Measurements from ENCODE around the gene ASB7.
"Not testable (repeated sequence)": the region's sequence is repeated elsewhere in the genome, so short reads cannot be mapped to it uniquely, and the experiment has no call there.

The ASB7 gene

GRCh38 chr15:100570735-100571313, 31.6 kb upstream of the ASB7 start:
- Histone ChIP-seq H3K36me3 (ENCODE audit: control insufficient read depth, insufficient read depth, low read length) (peaks cover 18% of the 10 kb centered on the region), H3K4me3 (ENCODE audit: insufficient read depth, low read depth, low read length, poor library complexity, severe bottlenecking) (no peak overlapping the region), H3K27me3 (replicated peaks; ENCODE audit: control insufficient read depth, insufficient read depth, low read length, poor library complexity, severe bottlenecking) (no peaks in the 10 kb centered on the region), H3K4me1 (ENCODE audit: control insufficient read depth, insufficient read depth, low read length, poor library complexity, severe bottlenecking) (peaks cover 13% of the 10 kb centered on the region), H3K27ac (ENCODE audit: insufficient read depth, low read length, poor library complexity, severe bottlenecking) (no peak overlapping the region), H3K9me3 (ENCODE audit: control insufficient read depth, low read length) (no peaks in the 10 kb centered on the region)
- no peak for DNase-seq

GRCh38 chr15:100571592-100572167, 30.7 kb upstream of the ASB7 start:
- peaks cover 18% of the 10 kb centered on the region for H3K36me3 ChIP-seq (ENCODE audit: control insufficient read depth, insufficient read depth, low read length)
- no peak for DNase-seq
- H3K27me3 ChIP-seq (replicated peaks; ENCODE audit: control insufficient read depth, insufficient read depth, low read length, poor library complexity, severe bottlenecking) = no peaks in the 10 kb centered on the region
- H3K4me1 ChIP-seq (ENCODE audit: control insufficient read depth, insufficient read depth, low read length, poor library complexity, severe bottlenecking) = peaks cover 13% of the 10 kb centered on the region
- peak overlapping the region; percentile 10 for H3K4me3 ChIP-seq (ENCODE audit: insufficient read depth, low read depth, low read length, poor library complexity, severe bottlenecking)
- no peaks in the 10 kb centered on the region for H3K9me3 ChIP-seq (ENCODE audit: control insufficient read depth, low read length)
- peak overlapping the region; percentile 56 for H3K27ac ChIP-seq (ENCODE audit: insufficient read depth, low read length, poor library complexity, severe bottlenecking)

GRCh38 chr15:100572362-100572983, 29.9 kb upstream of the ASB7 start:
- peak overlapping the region; percentile 56 for H3K27ac ChIP-seq (ENCODE audit: insufficient read depth, low read length, poor library complexity, severe bottlenecking)
- DNase-seq = no peak
- peaks cover 13% of the 10 kb centered on the region for H3K4me1 ChIP-seq (ENCODE audit: control insufficient read depth, insufficient read depth, low read length, poor library complexity, severe bottlenecking)

GRCh38 chr15:100573526-100573925, 28.9 kb upstream of the ASB7 start:
- Histone ChIP-seq H3K4me3 (ENCODE audit: insufficient read depth, low read depth, low read length, poor library complexity, severe bottlenecking) (no peak overlapping the region), H3K4me1 (ENCODE audit: control insufficient read depth, insufficient read depth, low read length, poor library complexity, severe bottlenecking) (peaks cover 13% of the 10 kb centered on the region), H3K27ac (ENCODE audit: insufficient read depth, low read length, poor library complexity, severe bottlenecking) (no peak overlapping the region), H3K27me3 (replicated peaks; ENCODE audit: control insufficient read depth, insufficient read depth, low read length, poor library complexity, severe bottlenecking) (no peaks in the 10 kb centered on the region), H3K36me3 (ENCODE audit: control insufficient read depth, insufficient read depth, low read length) (peaks cover 11% of the 10 kb centered on the region), H3K9me3 (ENCODE audit: control insufficient read depth, low read length) (no peaks in the 10 kb centered on the region)
- DNase-seq = no peak

More at GRCh38 chr15:100572362-100572983, 29.9 kb upstream of the ASB7 start:
- no peaks in the 10 kb centered on the region for H3K27me3 ChIP-seq (replicated peaks; ENCODE audit: control insufficient read depth, insufficient read depth, low read length, poor library complexity, severe bottlenecking)
- H3K9me3 ChIP-seq (ENCODE audit: control insufficient read depth, low read length) = no peaks in the 10 kb centered on the region
- peak overlapping the region; percentile 10 for H3K4me3 ChIP-seq (ENCODE audit: insufficient read depth, low read depth, low read length, poor library complexity, severe bottlenecking)
- peaks cover 18% of the 10 kb centered on the region for H3K36me3 ChIP-seq (ENCODE audit: control insufficient read depth, insufficient read depth, low read length)

- Histone ChIP-seq H3K9me3 (ENCODE audit: control insufficient read depth, low read length) (no peaks in the 10 kb centered on the region), H3K36me3 (ENCODE audit: control insufficient read depth, insufficient read depth, low read length) (no peaks in the 10 kb centered on the region), H3K27ac (ENCODE audit: insufficient read depth, low read length, poor library complexity, severe bottlenecking) (peak overlapping the region; percentile 2), H3K4me3 (ENCODE audit: insufficient read depth, low read depth, low read length, poor library complexity, severe bottlenecking) (no peak overlapping the region), H3K27me3 (replicated peaks; ENCODE audit: control insufficient read depth, insufficient read depth, low read length, poor library complexity, severe bottlenecking) (no peaks in the 10 kb centered on the region), H3K4me1 (ENCODE audit: control insufficient read depth, insufficient read depth, low read length, poor library complexity, severe bottlenecking) (no peaks in the 10 kb centered on the region)
- no peak for DNase-seq
Observed at GRCh38 chr15:100580414-100580813, 22.0 kb upstream of the ASB7 start.

GRCh38 chr15:100588638-100589242, 13.6 kb upstream of the ASB7 start:
- Histone ChIP-seq H3K27ac (ENCODE audit: insufficient read depth, low read length, poor library complexity, severe bottlenecking) (no peak overlapping the region), H3K4me1 (ENCODE audit: control insufficient read depth, insufficient read depth, low read length, poor library complexity, severe bottlenecking) (peaks cover 11% of the 10 kb centered on the region), H3K9me3 (ENCODE audit: control insufficient read depth, low read length) (peaks cover 10% of the 10 kb centered on the region), H3K36me3 (ENCODE audit: control insufficient read depth, insufficient read depth, low read length) (no peaks in the 10 kb centered on the region), H3K4me3 (ENCODE audit: insufficient read depth, low read depth, low read length, poor library complexity, severe bottlenecking) (no peak overlapping the region), H3K27me3 (replicated peaks; ENCODE audit: control insufficient read depth, insufficient read depth, low read length, poor library complexity, severe bottlenecking) (no peaks in the 10 kb centered on the region)
- DNase-seq = no peak

- not testable (repeated sequence) for H3K36me3 ChIP-seq (ENCODE audit: control insufficient read depth, insufficient read depth, low read length); DNase-seq; H3K27me3 ChIP-seq (replicated peaks; ENCODE audit: control insufficient read depth, insufficient read depth, low read length, poor library complexity, severe bottlenecking); H3K4me3 ChIP-seq (ENCODE audit: insufficient read depth, low read depth, low read length, poor library complexity, severe bottlenecking); H3K27ac ChIP-seq (ENCODE audit: insufficient read depth, low read length, poor library complexity, severe bottlenecking)
- peaks cover 30% of the 10 kb centered on the region for H3K4me1 ChIP-seq (ENCODE audit: control insufficient read depth, insufficient read depth, low read length, poor library complexity, severe bottlenecking)
- H3K9me3 ChIP-seq (ENCODE audit: control insufficient read depth, low read length) = peaks cover 10% of the 10 kb centered on the region
Observed at GRCh38 chr15:100591163-100591562, 11.2 kb upstream of the ASB7 start.

- H3K27me3 ChIP-seq (replicated peaks; ENCODE audit: control insufficient read depth, insufficient read depth, low read length, poor library complexity, severe bottlenecking) = no peaks in the 10 kb centered on the region
- H3K36me3 ChIP-seq (ENCODE audit: control insufficient read depth, insufficient read depth, low read length) = no peaks in the 10 kb centered on the region
- DNase-seq = no peak
- H3K9me3 ChIP-seq (ENCODE audit: control insufficient read depth, low read length) = peaks cover 10% of the 10 kb centered on the region
- no peak overlapping the region for H3K27ac ChIP-seq (ENCODE audit: insufficient read depth, low read length, poor library complexity, severe bottlenecking)
- H3K4me1 ChIP-seq (ENCODE audit: control insufficient read depth, insufficient read depth, low read length, poor library complexity, severe bottlenecking) = peaks cover 35% of the 10 kb centered on the region
- no peak overlapping the region for H3K4me3 ChIP-seq (ENCODE audit: insufficient read depth, low read depth, low read length, poor library complexity, severe bottlenecking)
Observed at GRCh38 chr15:100591835-100592234, 10.6 kb upstream of the ASB7 start.

- Histone ChIP-seq H3K4me1 (ENCODE audit: control insufficient read depth, insufficient read depth, low read length, poor library complexity, severe bottlenecking) (peaks cover 44% of the 10 kb centered on the region), H3K27me3 (replicated peaks; ENCODE audit: control insufficient read depth, insufficient read depth, low read length, poor library complexity, severe bottlenecking) (no peaks in the 10 kb centered on the region), H3K4me3 (ENCODE audit: insufficient read depth, low read depth, low read length, poor library complexity, severe bottlenecking) (no peak overlapping the region), H3K9me3 (ENCODE audit: control insufficient read depth, low read length) (peaks cover 10% of the 10 kb centered on the region), H3K36me3 (ENCODE audit: control insufficient read depth, insufficient read depth, low read length) (no peaks in the 10 kb centered on the region), H3K27ac (ENCODE audit: insufficient read depth, low read length, poor library complexity, severe bottlenecking) (no peak overlapping the region)
- DNase-seq = no peak
Observed at GRCh38 chr15:100592898-100593297, 9.5 kb upstream of the ASB7 start.

GRCh38 chr15:100593431-100593830, 9.0 kb upstream of the ASB7 start:
- peaks cover 10% of the 10 kb centered on the region for H3K9me3 ChIP-seq (ENCODE audit: control insufficient read depth, low read length)
- no peak overlapping the region for H3K27ac ChIP-seq (ENCODE audit: insufficient read depth, low read length, poor library complexity, severe bottlenecking)
- no peak overlapping the region for H3K4me3 ChIP-seq (ENCODE audit: insufficient read depth, low read depth, low read length, poor library complexity, severe bottlenecking)
- H3K4me1 ChIP-seq (ENCODE audit: control insufficient read depth, insufficient read depth, low read length, poor library complexity, severe bottlenecking) = peaks cover 50% of the 10 kb centered on the region
- no peaks in the 10 kb centered on the region for H3K36me3 ChIP-seq (ENCODE audit: control insufficient read depth, insufficient read depth, low read length)
- no peak for DNase-seq
- H3K27me3 ChIP-seq (replicated peaks; ENCODE audit: control insufficient read depth, insufficient read depth, low read length, poor library complexity, severe bottlenecking) = no peaks in the 10 kb centered on the region
